Epithelial cell of proximal tubule (primary cell): ENCODE measurements around the gene FAM83F. TPM values are rescaled to one million over a fixed set of nuclear protein-coding genes. Genes with fewer than 3 reads are reported as not detected.

Experiments
- DNase-seq: peaks from one replicate; pipeline ENCODE4 v3.0.0-alpha.2; 2011; ENCODE audit warnings: low read depth
- H3K4me3 ChIP-seq: 2 replicates; pipeline ENCODE4 v1.5.1; 2011; ENCODE audit warnings: low read depth, mild to moderate bottlenecking, low read length
- total RNA-seq: library from RNA; depleted of rRNA; stranded (reverse); fragments of >200 nt; gene quantifications from 2 replicates; pipeline ENCODE4 v1.2.3, GENCODE V29; 2015
- TF ChIP-seq, protein P1 (sequence below): conservative IDR thresholded peaks from 2 replicates; pipeline ENCODE4 v1.5.1; 2012; ENCODE audit warnings: low read depth, mild to moderate bottlenecking, low read length

The FAM83F gene
- total RNA-seq, 1 donor from 2014 or later = 3.5 TPM

DNA sequence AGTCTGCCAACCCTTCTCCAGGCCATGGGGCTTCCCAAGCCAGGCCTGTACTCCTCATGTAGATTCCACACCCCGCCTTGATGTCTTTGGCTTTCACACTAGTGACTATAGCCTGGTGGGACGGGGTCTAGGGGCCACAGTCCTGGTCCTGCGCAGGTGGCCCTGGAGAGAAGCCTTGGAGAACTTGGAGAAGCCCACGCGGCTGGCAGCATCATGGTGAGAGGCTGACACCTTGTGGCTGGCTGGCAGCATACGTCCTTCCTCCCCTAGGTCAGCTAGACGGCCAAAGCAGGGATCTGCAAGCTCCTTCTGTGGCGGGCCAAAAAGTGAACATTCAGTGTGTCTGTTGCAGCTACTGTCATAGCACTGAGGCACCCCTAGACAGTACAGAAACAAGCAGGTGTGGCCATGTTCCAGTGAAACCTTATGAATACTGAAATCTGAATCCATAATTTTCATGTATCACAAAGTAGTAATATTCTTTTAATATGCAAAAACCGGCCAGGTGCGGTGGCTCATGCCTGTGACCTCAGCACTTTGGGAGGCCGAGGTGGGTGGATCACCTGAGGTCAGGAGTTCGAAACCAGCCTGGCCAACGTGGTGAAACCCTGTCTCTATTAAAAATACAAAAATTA is 42.0 kb downstream of the FAM83F start:
- H3K4me3 ChIP-seq = no peak overlapping the region
- DNase-seq = no peak
- TF ChIP-seq, protein P1, sequence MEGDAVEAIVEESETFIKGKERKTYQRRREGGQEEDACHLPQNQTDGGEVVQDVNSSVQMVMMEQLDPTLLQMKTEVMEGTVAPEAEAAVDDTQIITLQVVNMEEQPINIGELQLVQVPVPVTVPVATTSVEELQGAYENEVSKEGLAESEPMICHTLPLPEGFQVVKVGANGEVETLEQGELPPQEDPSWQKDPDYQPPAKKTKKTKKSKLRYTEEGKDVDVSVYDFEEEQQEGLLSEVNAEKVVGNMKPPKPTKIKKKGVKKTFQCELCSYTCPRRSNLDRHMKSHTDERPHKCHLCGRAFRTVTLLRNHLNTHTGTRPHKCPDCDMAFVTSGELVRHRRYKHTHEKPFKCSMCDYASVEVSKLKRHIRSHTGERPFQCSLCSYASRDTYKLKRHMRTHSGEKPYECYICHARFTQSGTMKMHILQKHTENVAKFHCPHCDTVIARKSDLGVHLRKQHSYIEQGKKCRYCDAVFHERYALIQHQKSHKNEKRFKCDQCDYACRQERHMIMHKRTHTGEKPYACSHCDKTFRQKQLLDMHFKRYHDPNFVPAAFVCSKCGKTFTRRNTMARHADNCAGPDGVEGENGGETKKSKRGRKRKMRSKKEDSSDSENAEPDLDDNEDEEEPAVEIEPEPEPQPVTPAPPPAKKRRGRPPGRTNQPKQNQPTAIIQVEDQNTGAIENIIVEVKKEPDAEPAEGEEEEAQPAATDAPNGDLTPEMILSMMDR = peak; percentile 90

DNA sequence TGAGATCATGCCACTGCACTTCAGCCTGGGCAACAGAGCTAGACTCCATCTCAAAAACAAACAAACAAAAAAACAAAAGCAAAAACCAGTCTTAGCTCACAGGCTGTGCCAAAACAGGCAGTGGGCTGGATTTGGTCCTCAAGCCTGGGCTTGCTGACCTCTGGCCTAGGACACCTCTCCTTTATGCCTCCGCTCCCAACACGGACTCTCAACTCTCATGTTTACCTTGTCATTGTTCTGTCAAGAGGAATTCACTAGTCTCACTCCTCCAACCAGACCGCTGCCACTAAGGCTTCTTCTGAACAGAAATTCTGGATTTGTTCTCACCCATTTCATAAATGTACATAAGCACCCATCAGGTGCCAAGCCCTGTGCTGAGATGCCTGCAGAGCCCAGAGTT is 42.6 kb downstream of the FAM83F start:
- no peak overlapping the region for H3K4me3 ChIP-seq
- DNase-seq = no peak
- TF ChIP-seq, protein P1 = no peak

DNA sequence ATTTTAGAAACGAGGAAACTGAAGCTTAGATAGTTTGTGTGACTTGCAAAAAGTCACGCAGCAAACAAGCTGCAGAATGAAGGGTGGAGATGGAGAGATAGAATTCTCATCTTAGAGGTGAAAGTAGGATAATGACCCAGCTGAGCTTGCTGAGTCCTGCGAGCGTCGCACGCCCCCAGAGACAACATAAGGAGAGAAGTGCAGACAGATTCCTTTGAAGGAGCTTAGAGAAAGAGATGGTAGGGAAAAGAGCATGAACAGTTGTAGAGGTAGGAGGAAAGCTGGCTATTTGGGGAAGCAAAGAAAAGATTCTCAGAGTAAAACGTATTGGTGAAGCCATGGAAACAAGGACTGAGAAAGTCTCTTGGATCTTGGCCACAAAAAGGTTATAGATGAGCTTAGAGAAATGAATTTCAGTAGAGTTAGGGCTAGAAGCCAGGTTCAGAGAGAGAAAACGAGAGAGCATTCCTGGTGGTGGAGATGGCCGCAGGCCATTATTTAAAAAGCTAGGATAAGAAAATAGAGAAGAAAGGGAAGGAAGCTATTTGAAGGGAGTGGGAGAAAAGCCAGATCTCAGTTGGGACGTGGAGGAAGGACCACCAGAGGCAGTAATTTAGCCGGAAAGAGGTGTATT is 44.8 kb downstream of the FAM83F start:
- no peak overlapping the region for H3K4me3 ChIP-seq
- no peak for DNase-seq
- TF ChIP-seq, protein P1 = no peak

DNA sequence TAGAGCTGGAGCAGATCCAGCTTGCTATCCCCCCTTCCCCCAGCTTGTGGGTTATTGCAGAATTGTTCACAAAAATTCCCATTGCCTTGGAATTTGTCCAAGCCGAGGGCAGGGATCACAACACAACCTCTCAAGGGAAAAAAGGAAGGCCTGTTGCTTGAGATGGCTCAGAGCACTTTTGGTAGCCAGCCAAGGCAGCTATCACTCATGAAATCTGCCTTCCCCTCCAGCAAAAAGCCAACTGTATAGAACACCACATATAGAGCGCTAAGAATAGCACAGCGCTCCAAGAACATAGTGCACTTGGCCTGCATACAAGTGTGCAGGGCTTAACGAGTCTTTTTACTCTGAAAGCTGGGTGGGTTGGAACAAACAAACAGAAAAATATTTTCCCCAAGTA is 46.2 kb downstream of the FAM83F start:
- peak; percentile 76 for DNase-seq
- H3K4me3 ChIP-seq = no peak overlapping the region
- TF ChIP-seq, protein P1 = no peak

DNA sequence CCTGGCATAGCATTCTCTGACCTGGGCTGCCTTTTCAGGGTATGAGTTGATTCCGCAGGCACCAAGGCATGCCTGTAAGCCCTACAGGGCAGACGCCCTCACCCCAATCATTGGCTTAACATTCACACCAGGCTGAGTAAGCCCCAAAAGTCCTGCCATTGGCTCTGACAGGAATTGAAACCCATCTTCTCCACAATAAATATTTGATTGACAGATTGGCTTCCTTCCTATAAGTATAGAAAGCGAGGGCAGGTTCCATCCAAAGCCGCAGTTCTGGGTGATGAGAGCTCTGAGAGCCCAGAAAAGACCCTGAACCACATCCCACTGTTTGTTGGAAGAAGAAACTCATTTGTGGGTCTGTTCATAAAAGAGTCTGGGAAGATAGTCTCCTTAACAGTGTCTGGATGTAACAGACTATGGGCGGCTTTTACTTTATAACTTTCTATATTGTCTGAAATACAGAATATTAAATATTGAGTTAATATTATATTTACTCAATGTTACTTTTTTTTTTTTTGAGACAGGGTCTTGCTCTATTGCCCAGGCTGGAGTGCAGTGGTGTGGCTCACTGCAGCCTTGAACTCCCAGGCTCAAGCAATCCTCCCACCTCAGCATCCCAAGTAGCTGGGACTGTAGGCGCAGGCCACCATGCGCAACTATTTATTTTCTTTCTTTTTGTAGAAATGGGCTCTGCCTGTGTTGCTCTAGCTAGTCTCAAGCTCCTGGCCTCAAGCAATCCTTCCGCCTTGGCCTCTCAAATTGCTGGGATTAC is 46.8 kb downstream of the FAM83F start:
- no peak for DNase-seq
- no peak overlapping the region for H3K4me3 ChIP-seq
- TF ChIP-seq, protein P1 = no peak

DNA sequence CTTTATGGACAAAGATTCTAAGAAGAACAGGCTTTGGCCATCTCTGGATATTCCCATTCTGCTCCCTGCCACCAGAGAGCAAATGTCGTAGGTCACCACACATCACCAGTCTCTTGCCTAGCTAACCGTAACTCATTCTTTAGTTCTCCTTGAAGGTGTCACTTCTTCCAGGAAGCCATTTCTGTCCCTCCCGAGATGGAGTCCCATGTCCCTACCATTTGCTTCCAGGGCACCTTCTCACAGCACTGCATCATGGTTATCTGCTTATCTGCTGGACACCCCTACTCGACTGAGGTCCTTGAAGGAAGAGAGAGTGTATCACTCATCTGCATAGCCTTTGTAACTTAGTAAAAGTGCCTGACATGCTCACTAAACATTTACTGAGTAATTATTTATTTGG is 47.6 kb downstream of the FAM83F start:
- no peak overlapping the region for H3K4me3 ChIP-seq
- TF ChIP-seq, protein P1 = no peak

DNA sequence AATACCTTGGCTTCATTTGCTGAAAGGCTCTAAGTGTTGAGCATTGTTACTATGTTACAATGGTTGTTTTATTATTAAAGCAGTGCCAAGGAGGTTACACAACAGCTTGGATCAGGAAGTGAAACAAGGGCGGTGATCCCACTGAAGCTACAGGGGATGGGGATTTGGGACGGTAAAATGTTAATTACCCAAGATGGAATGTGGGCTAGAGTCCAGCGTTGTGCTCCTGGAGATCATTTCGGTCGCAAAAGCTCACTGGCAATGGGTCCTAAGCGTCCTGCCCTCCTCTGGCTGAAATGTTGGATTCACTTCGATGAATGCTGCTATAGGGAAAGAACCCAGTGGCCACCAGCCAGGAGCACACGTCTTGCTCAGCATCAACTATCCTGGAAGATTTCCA is 48.3 kb downstream of the FAM83F start:
- H3K4me3 ChIP-seq = peak overlapping the region; percentile 83
- TF ChIP-seq, protein P1 = no peak
- DNase-seq = peak; percentile 86

More for the DNA sequence above, 47.6 kb downstream of the FAM83F start:
- no peak for DNase-seq
